ENCODE data around the gene TLR9.

TLR9 gene

GRCh38 chr3:52230461-52230860 is 5.0 kb upstream of the TLR9 start:
- TF ChIP-seq CTCF (conservative IDR thresholded peaks at IDR 0.05), result no peak
- H3K27ac ChIP-seq, result no peak overlapping the region

DNA sequence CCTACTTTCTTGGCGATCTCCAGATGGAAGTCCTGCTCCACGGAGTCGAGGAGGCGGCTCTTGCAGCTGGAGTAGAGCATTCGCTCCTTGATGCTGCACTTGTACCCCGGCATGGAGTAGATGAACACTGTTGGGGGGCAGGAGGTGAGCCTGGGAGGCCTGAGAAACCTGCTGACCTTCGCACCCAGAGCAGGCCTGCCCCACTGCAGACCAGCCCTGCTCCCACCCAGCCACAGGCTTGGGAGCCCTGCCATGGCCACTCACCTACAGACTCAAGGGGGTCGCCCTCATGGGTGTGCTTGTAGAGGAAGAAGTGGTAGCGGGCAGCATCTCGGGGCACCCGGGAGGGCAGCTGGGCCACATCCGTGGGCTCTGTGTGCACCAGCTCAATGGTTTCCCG is 4.2 kb upstream of the TLR9 start:
- no peak for TF ChIP-seq CTCF (conservative IDR thresholded peaks at IDR 0.05)
- no peak overlapping the region for H3K27ac ChIP-seq

GRCh38 chr3:52228751-52229291 is 3.4 kb upstream of the TLR9 start:
- no peak overlapping the region for H3K27ac ChIP-seq
- no peak for TF ChIP-seq CTCF (conservative IDR thresholded peaks at IDR 0.05)

- no peak overlapping the region for H3K27ac ChIP-seq
- no peak for TF ChIP-seq CTCF (conservative IDR thresholded peaks at IDR 0.05)
Observed at GRCh38 chr3:52228266-52228665, 2.8 kb upstream of the TLR9 start.

DNA sequence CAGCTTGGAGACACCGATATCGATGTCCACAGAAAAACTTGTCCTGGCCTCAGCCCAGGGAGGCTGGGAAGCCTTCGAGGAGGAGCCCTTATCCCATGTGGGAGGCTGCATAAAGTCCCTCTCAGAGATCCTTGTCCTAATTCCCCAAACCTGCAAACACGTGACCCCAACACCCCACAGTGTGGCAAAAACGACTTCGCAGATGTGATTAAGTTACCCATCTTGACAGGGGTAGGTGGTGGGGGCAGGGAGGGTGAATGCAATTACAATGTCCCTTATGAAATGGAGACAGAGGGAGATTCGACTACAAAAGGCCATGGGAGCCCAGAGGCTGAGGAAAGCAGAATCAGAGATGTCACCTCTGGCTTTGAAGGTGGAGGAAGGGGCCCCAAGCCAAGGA is 2.3 kb upstream of the TLR9 start:
- TF ChIP-seq CTCF (conservative IDR thresholded peaks at IDR 0.05), result no peak
- H3K27ac ChIP-seq, result no peak overlapping the region

- no peak; the same call in 1 of the 2 replicates for TF ChIP-seq CTCF (conservative IDR thresholded peaks at IDR 0.05)
- no peak overlapping the region for H3K27ac ChIP-seq
Observed at GRCh38 chr3:52227117-52227516, 1.7 kb upstream of the TLR9 start.

GRCh38 chr3:52226229-52226817 is 878 bp upstream of the TLR9 start:
- H3K27ac ChIP-seq, result no peak overlapping the region
- no peak for TF ChIP-seq CTCF (conservative IDR thresholded peaks at IDR 0.05)
